ENCODE results near the gene KASH5. TPM values are rescaled to one million over a fixed set of nuclear protein-coding genes. Genes with fewer than 3 reads are reported as not detected.

The KASH5 gene
- total RNA-seq, 1 experiment from 2014 or later = not detected

- H2AFZ ChIP-seq (ENCODE audit: low read length) = no peak overlapping the region
- TF ChIP-seq, protein P1, sequence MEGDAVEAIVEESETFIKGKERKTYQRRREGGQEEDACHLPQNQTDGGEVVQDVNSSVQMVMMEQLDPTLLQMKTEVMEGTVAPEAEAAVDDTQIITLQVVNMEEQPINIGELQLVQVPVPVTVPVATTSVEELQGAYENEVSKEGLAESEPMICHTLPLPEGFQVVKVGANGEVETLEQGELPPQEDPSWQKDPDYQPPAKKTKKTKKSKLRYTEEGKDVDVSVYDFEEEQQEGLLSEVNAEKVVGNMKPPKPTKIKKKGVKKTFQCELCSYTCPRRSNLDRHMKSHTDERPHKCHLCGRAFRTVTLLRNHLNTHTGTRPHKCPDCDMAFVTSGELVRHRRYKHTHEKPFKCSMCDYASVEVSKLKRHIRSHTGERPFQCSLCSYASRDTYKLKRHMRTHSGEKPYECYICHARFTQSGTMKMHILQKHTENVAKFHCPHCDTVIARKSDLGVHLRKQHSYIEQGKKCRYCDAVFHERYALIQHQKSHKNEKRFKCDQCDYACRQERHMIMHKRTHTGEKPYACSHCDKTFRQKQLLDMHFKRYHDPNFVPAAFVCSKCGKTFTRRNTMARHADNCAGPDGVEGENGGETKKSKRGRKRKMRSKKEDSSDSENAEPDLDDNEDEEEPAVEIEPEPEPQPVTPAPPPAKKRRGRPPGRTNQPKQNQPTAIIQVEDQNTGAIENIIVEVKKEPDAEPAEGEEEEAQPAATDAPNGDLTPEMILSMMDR (conservative IDR thresholded peaks at IDR 0.05) = no peak
- no peak overlapping the region for H2BK12ac ChIP-seq (ENCODE audit: insufficient read length, low read depth, low read length)
- H3K27ac ChIP-seq (ENCODE audit: insufficient read length, low read depth, low read length) = no peak overlapping the region
- WGBS (ENCODE audit: extremely low coverage, insufficient read length, low lambda C conversion rate) = no CpG with 5 or more reads among the region's 47 CpGs
- H3K56ac ChIP-seq (ENCODE audit: insufficient read length, low read depth, low read length) = no peak overlapping the region
- H3T11ph ChIP-seq (ENCODE audit: low read length) = no peak overlapping the region
- no peaks in the 10 kb centered on the region for H3K9me3 ChIP-seq (ENCODE audit: control insufficient read depth, low read depth, low read length)
- no peaks in the 10 kb centered on the region for H4K20me1 ChIP-seq (ENCODE audit: control insufficient read depth, insufficient read depth, insufficient read length)
- peaks cover 0 to 3% of the 10 kb centered on the region in 2 experiments; a peak in 2 of 5 replicates for H3K9me3 Mint-ChIP-seq
- H3K36me3 Mint-ChIP-seq (ENCODE audit: insufficient read depth in 1 of 3, low read depth in 3 of 3) = peaks cover 23 to 57% (median 43%) of the 10 kb centered on the region in 3 experiments
- no peak overlapping the region for H2BK20ac ChIP-seq (ENCODE audit: low read depth, low read length, poor library complexity, severe bottlenecking)
- peak; percentile 98 for DNase-seq
- no peak overlapping the region for H3K9ac ChIP-seq (ENCODE audit: extremely low read depth, insufficient read length, low read length)
- H3K4me1 ChIP-seq (ENCODE audit: insufficient read depth, low read length) = peaks cover 2% of the 10 kb centered on the region; the same call in 1 of the 2 replicates
- H3K27ac Mint-ChIP-seq = peak overlapping the region in 2 of 3 experiments; percentile 86 to 97; a peak in 2 of 7 replicates
- no peak overlapping the region for H4K8ac ChIP-seq (replicated peaks; ENCODE audit: insufficient read length, low read depth, low read length)
- H3K4ac ChIP-seq (ENCODE audit: low read depth, low read length) = no peak overlapping the region
- peaks cover 20 to 36% of the 10 kb centered on the region in 2 experiments for H3K4me1 Mint-ChIP-seq
- no peak overlapping the region for H2BK5ac ChIP-seq (ENCODE audit: insufficient read length, low read length)
- 0 out of 2 replicates have a peak overlapping the region, but pooled peaks have one; percentile 48 for H3K14ac ChIP-seq (ENCODE audit: insufficient read depth, low read length)
- H2BK120ac ChIP-seq (ENCODE audit: low read depth, low read length, poor library complexity, severe bottlenecking) = no peak overlapping the region
- H2AK5ac ChIP-seq (ENCODE audit: insufficient read length, low read length) = no peak overlapping the region
- H3K4me2 ChIP-seq (ENCODE audit: insufficient read depth, insufficient read length, low read length) = peak overlapping the region; percentile 68
- H3K27me3 Mint-ChIP-seq (ENCODE audit: low read depth) = peaks cover 18% of the 10 kb centered on the region
- no peak overlapping the region for H4K91ac ChIP-seq (ENCODE audit: insufficient read length, low read depth, low read length)
- peaks cover 12% of the 10 kb centered on the region for H3K23me2 ChIP-seq (ENCODE audit: insufficient read length, low read depth, low read length, poor library complexity, severe bottlenecking)
- peak overlapping the region; percentile 80 for H3K18ac ChIP-seq (ENCODE audit: insufficient read length, low read depth, low read length)
- H3K23ac ChIP-seq (ENCODE audit: insufficient read length, low read depth, low read length) = no peak overlapping the region
- H3K79me2 ChIP-seq (ENCODE audit: insufficient read depth, low read length) = no peaks in the 10 kb centered on the region
- H3K79me1 ChIP-seq (ENCODE audit: insufficient read depth, low read depth, low read length, poor library complexity, severe bottlenecking) = no peaks in the 10 kb centered on the region
- H2BK15ac ChIP-seq (ENCODE audit: low read depth, low read length) = no peak overlapping the region
- peak overlapping the region; percentile 61 to 83 for H3K4me3 Mint-ChIP-seq
- H4K5ac ChIP-seq (ENCODE audit: insufficient read length, low read depth, low read length) = no peak overlapping the region
- peaks cover 3% of the 10 kb centered on the region; the same call in 1 of the 2 replicates for H3K27me3 ChIP-seq (ENCODE audit: insufficient read depth, low read length)
Observed at GRCh38 chr19:49339301-49340068, 48.6 kb upstream of the KASH5 start.
